22Rv1 (cell line): ENCODE measurements around the gene C3orf85.

Experiments used
- H3K27ac ChIP-seq: fragments of 450-650 bp; 2 replicates; pipeline ENCODE4 v1.5.1; 2017
- ZFX ChIP-seq: fragments of 450-650 bp; IDR thresholded peaks from 2 replicates; pipeline ENCODE4 v1.6.1; 2017; ENCODE audit warnings: antibody characterized with exemption, borderline replicate concordance
- TF ChIP-seq, protein P1 (sequence below): fragments of 450-650 bp; IDR thresholded peaks from 2 replicates; pipeline ENCODE4 v1.5.1; 2017; ENCODE audit warnings: mild to moderate bottlenecking

Gene C3orf85

DNA sequence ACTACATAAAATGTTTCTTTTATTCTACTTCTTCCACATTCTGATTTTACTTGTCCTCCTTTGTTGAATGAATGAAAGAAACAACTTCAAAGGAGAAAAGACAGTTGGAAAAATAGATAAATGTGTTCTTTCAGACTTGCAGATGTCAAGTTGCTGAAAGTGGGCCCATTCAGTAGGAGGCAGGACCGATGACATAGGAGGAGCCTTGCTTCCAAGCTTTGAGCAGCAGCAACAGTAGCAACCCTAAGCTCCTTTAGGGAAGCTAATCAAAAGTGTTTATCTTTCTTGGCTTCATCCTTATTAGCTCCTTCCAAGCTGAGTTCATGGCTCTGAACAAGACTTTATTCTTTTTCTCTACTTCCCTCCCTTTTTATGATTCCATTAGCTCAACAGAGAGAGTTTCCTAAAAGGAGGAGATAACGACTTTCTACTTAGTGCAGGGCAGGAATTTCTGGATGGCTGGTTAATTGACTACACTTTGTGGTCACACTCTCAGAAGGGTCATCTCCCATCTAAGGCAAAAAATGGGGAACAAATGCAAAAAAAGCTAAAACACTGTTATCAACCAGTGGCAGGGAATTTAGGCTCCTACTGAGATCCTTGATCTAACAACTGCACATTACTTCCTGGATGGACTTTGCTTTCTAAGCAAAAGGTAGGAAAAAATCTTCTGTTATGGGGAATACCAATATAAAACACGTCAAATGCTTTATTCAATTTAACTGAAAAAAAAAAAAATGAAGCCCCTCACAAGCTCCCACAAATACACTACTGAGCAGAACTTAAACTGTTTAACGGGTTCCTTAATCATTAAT lies 23.4 kb upstream of the C3orf85 start:
- TF ChIP-seq ZFX, result no peak
- H3K27ac ChIP-seq, result no peak overlapping the region

DNA sequence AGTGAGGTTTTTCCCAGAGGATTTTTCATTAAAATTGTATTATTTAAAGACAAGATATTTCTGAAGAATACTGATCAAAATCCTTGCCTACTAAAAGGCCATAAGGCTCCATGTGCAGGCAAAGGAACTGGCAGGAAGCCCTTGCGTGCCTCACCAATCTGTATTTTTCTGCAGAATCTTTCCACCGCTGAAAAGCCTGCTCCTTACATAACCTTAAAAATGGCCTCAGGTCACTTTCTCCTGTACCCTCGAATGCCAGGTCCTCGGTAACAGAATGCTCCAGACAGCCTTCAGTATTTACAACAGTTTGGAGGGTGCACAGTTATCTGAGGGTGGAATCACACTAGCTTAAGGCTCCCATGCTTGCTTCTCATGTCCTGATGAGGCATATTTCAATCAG lies 21.8 kb upstream of the C3orf85 start:
- H3K27ac ChIP-seq, result no peak overlapping the region
- TF ChIP-seq, protein P1, sequence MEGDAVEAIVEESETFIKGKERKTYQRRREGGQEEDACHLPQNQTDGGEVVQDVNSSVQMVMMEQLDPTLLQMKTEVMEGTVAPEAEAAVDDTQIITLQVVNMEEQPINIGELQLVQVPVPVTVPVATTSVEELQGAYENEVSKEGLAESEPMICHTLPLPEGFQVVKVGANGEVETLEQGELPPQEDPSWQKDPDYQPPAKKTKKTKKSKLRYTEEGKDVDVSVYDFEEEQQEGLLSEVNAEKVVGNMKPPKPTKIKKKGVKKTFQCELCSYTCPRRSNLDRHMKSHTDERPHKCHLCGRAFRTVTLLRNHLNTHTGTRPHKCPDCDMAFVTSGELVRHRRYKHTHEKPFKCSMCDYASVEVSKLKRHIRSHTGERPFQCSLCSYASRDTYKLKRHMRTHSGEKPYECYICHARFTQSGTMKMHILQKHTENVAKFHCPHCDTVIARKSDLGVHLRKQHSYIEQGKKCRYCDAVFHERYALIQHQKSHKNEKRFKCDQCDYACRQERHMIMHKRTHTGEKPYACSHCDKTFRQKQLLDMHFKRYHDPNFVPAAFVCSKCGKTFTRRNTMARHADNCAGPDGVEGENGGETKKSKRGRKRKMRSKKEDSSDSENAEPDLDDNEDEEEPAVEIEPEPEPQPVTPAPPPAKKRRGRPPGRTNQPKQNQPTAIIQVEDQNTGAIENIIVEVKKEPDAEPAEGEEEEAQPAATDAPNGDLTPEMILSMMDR, result no peak
- TF ChIP-seq ZFX, result no peak

DNA sequence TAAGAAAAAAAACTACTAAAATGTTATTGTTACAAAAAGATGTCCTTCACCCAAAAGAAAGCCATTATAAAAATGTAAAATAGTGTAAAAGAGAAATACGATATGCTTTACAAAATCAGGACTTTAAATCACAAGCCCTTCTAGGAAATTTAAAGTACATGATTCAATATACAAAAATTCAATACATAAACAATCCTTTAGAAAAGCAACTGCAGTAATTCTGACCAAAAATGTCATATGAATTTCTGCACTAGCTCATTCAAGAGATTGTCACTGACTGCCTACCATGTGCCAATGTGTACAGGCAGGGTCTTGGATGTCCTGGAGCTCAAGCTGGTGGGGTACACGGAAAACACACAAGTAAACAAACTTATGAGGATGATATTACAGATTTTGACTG lies 21.1 kb upstream of the C3orf85 start:
- no peak overlapping the region for H3K27ac ChIP-seq
- TF ChIP-seq ZFX, result no peak
- TF ChIP-seq, protein P1, result no peak

DNA sequence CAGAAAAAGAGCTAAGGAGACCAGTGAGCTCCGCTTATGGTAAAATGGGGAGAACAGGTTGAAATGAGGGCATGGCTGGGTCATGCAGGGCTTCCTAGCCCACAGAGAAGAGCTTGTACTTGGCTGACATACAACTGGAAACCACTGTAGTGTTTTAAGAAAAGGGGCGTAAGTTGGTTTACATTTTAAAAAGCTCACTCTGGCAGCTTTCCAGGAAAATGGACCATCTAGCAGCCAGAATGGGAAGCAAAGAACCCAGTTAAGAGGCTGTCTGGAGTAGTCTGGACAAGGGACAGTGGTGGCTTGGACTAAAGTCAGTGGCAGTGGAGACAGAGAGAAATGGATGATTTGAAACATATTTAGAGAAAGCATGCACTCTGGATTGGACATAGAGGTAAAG lies 20.5 kb upstream of the C3orf85 start:
- H3K27ac ChIP-seq, result no peak overlapping the region
- TF ChIP-seq, protein P1, result no peak
- TF ChIP-seq ZFX, result no peak

DNA sequence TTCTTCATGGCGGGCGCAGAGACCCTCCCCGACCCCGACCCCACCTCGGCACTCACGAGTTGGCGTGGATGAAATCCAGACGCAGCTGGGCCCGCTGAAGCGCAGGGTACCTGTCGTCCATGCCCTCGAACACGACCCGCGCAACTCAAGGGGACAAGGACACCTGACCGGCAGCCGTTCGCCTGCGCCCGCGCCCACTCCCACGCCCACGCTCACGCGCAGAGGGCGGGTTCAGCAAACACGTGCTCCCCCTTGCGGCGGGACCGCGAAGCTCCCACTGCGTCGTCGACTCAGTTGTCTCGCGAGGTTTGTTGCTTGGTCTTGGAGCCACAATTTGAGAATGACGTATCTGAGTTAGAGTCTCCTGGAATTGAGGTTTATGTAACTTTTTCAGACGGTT lies 18.6 kb upstream of the C3orf85 start, which contains the start of gene MORC1:
Gene MORC1 (minus strand): TSS at position 196 of the 400 bp plus-strand sequence. CDS start 75 bp downstream, at position 121.
- no peak for TF ChIP-seq ZFX
- TF ChIP-seq, protein P1, result no peak
- no peak within 1 kb of the TSS for H3K27ac ChIP-seq

DNA sequence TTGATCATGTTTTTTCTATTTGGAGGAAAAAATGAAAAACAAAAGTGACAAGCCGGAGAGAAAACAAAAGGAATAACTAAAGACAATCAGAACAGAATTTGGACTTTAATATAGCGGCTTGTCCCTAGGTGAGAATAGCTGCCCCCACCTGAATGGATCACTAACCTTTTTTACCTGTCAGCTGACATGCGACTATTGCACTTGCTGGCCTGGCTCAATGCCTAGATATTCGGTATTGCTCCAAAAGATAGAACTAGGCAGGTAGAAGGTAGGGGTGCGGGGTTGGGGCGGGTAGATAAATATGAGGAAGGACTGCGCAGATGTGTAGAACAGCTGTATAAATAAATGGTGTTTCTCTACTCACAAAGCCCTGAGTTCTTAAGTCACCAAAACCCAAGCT lies 17.9 kb upstream of the C3orf85 start:
- no peak overlapping the region for H3K27ac ChIP-seq
- no peak for TF ChIP-seq ZFX
- TF ChIP-seq, protein P1, result no peak

DNA sequence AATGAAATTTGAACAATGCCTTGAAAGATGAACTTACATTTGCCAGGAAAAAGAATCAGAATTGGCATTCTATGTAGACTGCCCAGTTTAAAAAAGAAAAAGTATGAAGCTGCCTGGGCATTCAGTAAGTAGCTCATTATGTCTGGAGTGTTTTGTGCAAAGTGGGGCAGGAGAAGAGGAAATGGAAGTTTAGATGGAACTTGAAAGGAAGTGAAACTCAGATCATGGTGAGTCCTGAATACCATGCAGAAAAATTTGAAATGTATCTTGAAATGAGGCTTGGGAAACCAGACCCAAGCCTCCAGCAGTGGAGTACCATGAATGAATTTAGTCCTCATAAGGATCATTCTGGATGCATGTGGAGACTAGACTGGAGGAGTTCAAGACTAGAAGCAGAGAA lies 13.8 kb upstream of the C3orf85 start:
- TF ChIP-seq ZFX, result no peak
- TF ChIP-seq, protein P1, result no peak
- H3K27ac ChIP-seq, result no peak overlapping the region
